Fibroblast of lung (primary cell): Measurements from ENCODE around the gene SH3D21. TPM values are rescaled to one million over a fixed set of nuclear protein-coding genes. Genes with fewer than 3 reads are reported as not detected.

Source experiments
- DNase-seq, 2 donors: peaks; one replicate each; pipeline versions ENCODE4 v3.0.0 to v3.0.0-alpha.2; 2010; ENCODE audit warnings: low read depth in 2 of 2
- H2AFZ ChIP-seq: 2 replicates; pipeline ENCODE4 v1.5.1; 2012; ENCODE audit warnings: low read length, control low read depth, inconsistent platforms
- H3K27ac ChIP-seq: 2 replicates; pipeline ENCODE4 v1.5.1; 2011; ENCODE audit warnings: low read length, control low read depth; ENCODE audit not compliant: insufficient read depth
- H3K27me3 ChIP-seq: 2 replicates; pipeline ENCODE4 v1.5.1; 2011; ENCODE audit warnings: mild to moderate bottlenecking, low read length; ENCODE audit not compliant: control insufficient read depth, insufficient read depth
- H3K36me3 ChIP-seq: 2 replicates; pipeline ENCODE4 v1.5.1; 2011; ENCODE audit warnings: low read length; ENCODE audit not compliant: control insufficient read depth, insufficient read depth
- H3K4me1 ChIP-seq: 2 replicates; pipeline ENCODE4 v1.5.1; 2011; ENCODE audit warnings: low read length; ENCODE audit not compliant: control insufficient read depth, insufficient read depth; ENCODE audit errors: extremely low read depth
- H3K4me2 ChIP-seq: 2 replicates; pipeline ENCODE4 v1.5.1; 2011; ENCODE audit warnings: low read length, control low read depth; ENCODE audit not compliant: insufficient read depth; ENCODE audit errors: extremely low read depth
- H3K4me3 ChIP-seq, 4 experiments: fragments of 200-600 bp in 1 of 4; sonication (generic) in 1 of 4; replicated peaks in 1 of 4; 2 replicates each; pipeline ENCODE4 v1.5.1; 2011 to 2016; ENCODE audit warnings: low read length in 4 of 4, low read depth in 3 of 4, mild to moderate bottlenecking in 3 of 4, control low read depth in 2 of 4, inconsistent platforms in 1 of 4, mixed read lengths in 1 of 4; ENCODE audit not compliant: insufficient read depth in 1 of 4; ENCODE audit errors: control extremely low read depth in 1 of 4
- H3K79me2 ChIP-seq: 2 replicates; pipeline ENCODE4 v1.5.1; 2012; ENCODE audit warnings: mild to moderate bottlenecking, low read length, inconsistent platforms; ENCODE audit not compliant: control insufficient read depth, insufficient read depth
- H3K9ac ChIP-seq: 2 replicates; pipeline ENCODE4 v1.5.1; 2011; ENCODE audit warnings: mild to moderate bottlenecking, low read length, control low read depth; ENCODE audit not compliant: insufficient read depth
- H3K9me3 ChIP-seq: 2 replicates; pipeline ENCODE4 v1.5.1; 2012; ENCODE audit warnings: low read depth, low read length; ENCODE audit not compliant: control insufficient read depth, insufficient read depth
- H4K20me1 ChIP-seq: 2 replicates; pipeline ENCODE4 v1.5.1; 2011; ENCODE audit warnings: low read length; ENCODE audit not compliant: control insufficient read depth, insufficient read depth; ENCODE audit errors: extremely low read depth
- EZH2 ChIP-seq: IDR thresholded peaks from 2 replicates; pipeline ENCODE4 v1.5.1; 2012; ENCODE audit warnings: low read length, control low read depth, mild to moderate bottlenecking; ENCODE audit errors: missing control alignments
- polyA plus RNA-seq, 2 donors: library from polyadenylated mRNA; depleted of rRNA in 1 of 2; stranded (reverse) in 1 of 2; unstranded in 1 of 2; fragments of >200 nt; gene quantifications; 2 replicates each; pipeline ENCODE4 v1.2.1, GENCODE V29; 2011 to 2012; ENCODE audit warnings: missing spikeins in 1 of 2
- total RNA-seq: library from RNA; depleted of rRNA; stranded (reverse); fragments of >200 nt; gene quantifications from 2 replicates; pipeline ENCODE4 v1.2.1, GENCODE V29; 2014
- TF ChIP-seq, protein P1 (sequence below), 2 donors: IDR thresholded peaks in 1 of 2; conservative IDR thresholded peaks in 1 of 2; 1 replicate in 1 of 2; 2 replicates in 1 of 2; pipeline ENCODE4 v1.5.1; 2011 to 2012; ENCODE audit warnings: low read length in 2 of 2, control low read depth in 1 of 2, inconsistent platforms in 1 of 2, low read depth in 1 of 2, mild to moderate bottlenecking in 1 of 2

SH3D21 gene
- total and polyA plus RNA-seq, 2 donors (not counting 1 experiment from before 2014, with no cell fraction given), result 1.9 to 3.3 TPM

DNA sequence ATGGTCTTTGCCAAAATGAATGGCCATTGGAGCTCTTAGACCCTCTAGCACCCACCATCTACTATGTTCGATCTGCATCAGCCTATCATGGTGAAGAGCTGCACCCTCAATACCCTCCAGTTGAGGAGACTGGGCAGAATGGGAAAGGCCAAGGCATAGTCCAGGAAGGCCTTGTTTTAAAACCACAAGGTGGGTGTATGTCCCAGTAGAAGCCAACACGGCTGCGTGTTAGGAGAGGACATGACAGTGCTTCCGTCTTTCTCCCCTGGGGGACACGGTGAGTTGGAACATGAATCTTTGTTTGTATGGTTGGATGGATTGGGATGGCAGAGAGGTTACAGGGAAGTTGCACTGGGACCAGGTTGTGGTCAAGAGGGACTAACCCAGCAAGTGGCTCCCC, 18.6 kb upstream of the SH3D21 start:
- DNase-seq, result no peak
- H3K9me3 ChIP-seq, result no peaks in the 10 kb centered on the region
- no peak for TF ChIP-seq EZH2
- TF ChIP-seq, protein P1, sequence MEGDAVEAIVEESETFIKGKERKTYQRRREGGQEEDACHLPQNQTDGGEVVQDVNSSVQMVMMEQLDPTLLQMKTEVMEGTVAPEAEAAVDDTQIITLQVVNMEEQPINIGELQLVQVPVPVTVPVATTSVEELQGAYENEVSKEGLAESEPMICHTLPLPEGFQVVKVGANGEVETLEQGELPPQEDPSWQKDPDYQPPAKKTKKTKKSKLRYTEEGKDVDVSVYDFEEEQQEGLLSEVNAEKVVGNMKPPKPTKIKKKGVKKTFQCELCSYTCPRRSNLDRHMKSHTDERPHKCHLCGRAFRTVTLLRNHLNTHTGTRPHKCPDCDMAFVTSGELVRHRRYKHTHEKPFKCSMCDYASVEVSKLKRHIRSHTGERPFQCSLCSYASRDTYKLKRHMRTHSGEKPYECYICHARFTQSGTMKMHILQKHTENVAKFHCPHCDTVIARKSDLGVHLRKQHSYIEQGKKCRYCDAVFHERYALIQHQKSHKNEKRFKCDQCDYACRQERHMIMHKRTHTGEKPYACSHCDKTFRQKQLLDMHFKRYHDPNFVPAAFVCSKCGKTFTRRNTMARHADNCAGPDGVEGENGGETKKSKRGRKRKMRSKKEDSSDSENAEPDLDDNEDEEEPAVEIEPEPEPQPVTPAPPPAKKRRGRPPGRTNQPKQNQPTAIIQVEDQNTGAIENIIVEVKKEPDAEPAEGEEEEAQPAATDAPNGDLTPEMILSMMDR (conservative IDR thresholded peaks at IDR 0.05 in 1 of 2, IDR thresholded peaks at IDR 0.05 in 1 of 2; ENCODE audit: low read depth in 1 of 2, low read length in 2 of 2), result no peak
- H3K4me1 ChIP-seq, result peaks cover 6% of the 10 kb centered on the region
- no peak overlapping the region for H3K27ac ChIP-seq
- H2AFZ ChIP-seq, result no peak overlapping the region
- no peak overlapping the region for H3K4me3 ChIP-seq
- no peak overlapping the region for H3K4me2 ChIP-seq
- peaks cover 30% of the 10 kb centered on the region for H3K79me2 ChIP-seq
- H4K20me1 ChIP-seq, result no peaks in the 10 kb centered on the region
- H3K36me3 ChIP-seq, result peaks cover 32% of the 10 kb centered on the region
- H3K27me3 ChIP-seq, result no peaks in the 10 kb centered on the region
- H3K9ac ChIP-seq, result no peak overlapping the region

DNA sequence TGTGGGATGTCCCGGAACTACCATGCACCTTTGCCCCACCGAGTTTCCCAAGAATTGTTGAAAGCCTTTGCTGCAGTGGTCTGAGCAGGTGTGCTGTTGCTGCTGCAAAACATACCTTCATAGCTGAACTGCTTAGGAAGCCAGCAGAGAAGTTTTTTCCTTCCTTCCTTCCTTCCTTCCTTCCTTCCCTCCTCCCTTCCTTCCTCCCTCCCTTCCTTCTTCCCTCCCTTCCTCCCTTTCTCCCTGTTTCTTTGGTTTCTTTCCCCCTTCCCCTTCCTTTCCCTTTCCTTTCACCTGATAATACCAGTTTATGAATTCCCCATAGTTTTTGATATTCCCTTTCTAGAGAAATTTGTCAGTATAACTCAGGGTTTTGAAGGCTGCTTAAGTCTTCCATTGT, 10.8 kb upstream of the SH3D21 start:
- Histone ChIP-seq H3K27me3 (no peaks in the 10 kb centered on the region), H3K79me2 (peaks cover 2% of the 10 kb centered on the region), H3K4me3 (no peak overlapping the region), H3K9me3 (no peaks in the 10 kb centered on the region), H3K4me2 (no peak overlapping the region), H4K20me1 (no peaks in the 10 kb centered on the region), H3K27ac (no peak overlapping the region), H3K4me1 (peaks cover 6% of the 10 kb centered on the region), H3K9ac (no peak overlapping the region), H3K36me3 (peaks cover 23% of the 10 kb centered on the region), H2AFZ (no peak overlapping the region)
- no peak for DNase-seq
- TF ChIP-seq, protein P1 (conservative IDR thresholded peaks at IDR 0.05 in 1 of 2, IDR thresholded peaks at IDR 0.05 in 1 of 2; ENCODE audit: low read depth in 1 of 2, low read length in 2 of 2), result no peak
- no peak for TF ChIP-seq EZH2

DNA sequence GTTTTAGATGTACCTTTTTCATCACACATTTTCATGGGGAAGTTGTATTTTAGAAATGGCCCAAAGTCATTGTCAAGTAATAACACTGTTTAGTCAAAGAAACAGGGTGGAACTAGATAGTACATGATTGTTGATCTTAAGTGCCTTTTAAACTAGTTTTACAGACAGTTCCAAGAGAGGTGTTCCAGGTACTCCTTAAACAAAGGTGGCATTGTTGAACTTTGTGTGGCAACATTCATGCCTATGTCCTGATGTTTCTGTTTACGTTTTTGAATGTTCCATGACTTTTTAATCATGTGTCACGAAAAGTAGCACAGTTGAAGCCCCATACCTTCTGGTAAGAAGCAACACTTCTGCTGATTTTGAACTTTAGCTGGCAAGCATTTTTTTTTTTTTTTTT, 9.1 kb upstream of the SH3D21 start:
- H3K9me3 ChIP-seq, result no peaks in the 10 kb centered on the region
- H3K4me2 ChIP-seq, result no peak overlapping the region
- no peak overlapping the region for H3K4me3 ChIP-seq
- H3K27me3 ChIP-seq, result no peaks in the 10 kb centered on the region
- no peaks in the 10 kb centered on the region for H4K20me1 ChIP-seq
- no peak overlapping the region for H3K27ac ChIP-seq
- no peaks in the 10 kb centered on the region for H3K79me2 ChIP-seq
- no peak overlapping the region for H2AFZ ChIP-seq
- peaks cover 26% of the 10 kb centered on the region for H3K36me3 ChIP-seq
- peaks cover 2% of the 10 kb centered on the region for H3K4me1 ChIP-seq
- DNase-seq, result no peak
- H3K9ac ChIP-seq, result no peak overlapping the region
- no peak for TF ChIP-seq EZH2
- TF ChIP-seq, protein P1 (conservative IDR thresholded peaks at IDR 0.05 in 1 of 2, IDR thresholded peaks at IDR 0.05 in 1 of 2; ENCODE audit: low read depth in 1 of 2, low read length in 2 of 2), result no peak
